Caco-2 (cell line): ENCODE measurements around the gene NHLRC4. TPM values are rescaled to one million over a fixed set of nuclear protein-coding genes. Genes with fewer than 3 reads are reported as not detected.

Experiments
- BruUV-seq: library from RNA; stranded (reverse); fragments of 400-500 nt; replicated peaks from 2 replicates; lab custom pipeline; 2021; lab: Mats Ljungman, UMichigan
- CTCF ChIA-PET: fragments of 300-600 bp; sonication (Branson Sonifier 250); formaldehyde crosslinking; loops from one replicate; lab custom pipeline; 2022; ENCODE audit warnings: antibody characterized with exemption; lab: Charles Lee
- POLR2A ChIA-PET: fragments of 300-600 bp; sonication (Branson Sonifier 250); formaldehyde crosslinking; loops from one replicate; lab custom pipeline; 2022; ENCODE audit warnings: antibody characterized with exemption; lab: Charles Lee
- DNase-seq, 2 experiments: peaks; one replicate each; pipeline versions ENCODE4 v3.0.0 to v3.0.0-alpha.2; 2020 to 2022
- H3K27me3 ChIP-seq: replicated peaks from 2 replicates; pipeline ENCODE4 v1.6.0; 2011; ENCODE audit warnings: low read length; ENCODE audit not compliant: control insufficient read depth, insufficient read depth
- H3K36me3 ChIP-seq: 2 replicates; pipeline ENCODE4 v1.5.1; 2011; ENCODE audit warnings: low read length; ENCODE audit not compliant: control insufficient read depth, insufficient read depth
- H3K4me1 ChIP-seq: fragments of 250-450 bp; sonication (Bioruptor Pico); 2 replicates; pipeline ENCODE4 v1.5.1; 2020; ENCODE audit warnings: mild to moderate bottlenecking
- H3K4me3 ChIP-seq: 2 replicates; pipeline ENCODE4 v1.5.1; 2011; ENCODE audit warnings: low read depth, mild to moderate bottlenecking, control low read depth, low read length
- H3K9me3 ChIP-seq: fragments of 250-450 bp; sonication (Bioruptor Pico); 2 replicates; pipeline ENCODE4 v1.5.1; 2020; ENCODE audit warnings: mild to moderate bottlenecking, moderate library complexity
- H3K27ac Mint-ChIP-seq: one replicate; pipeline ENCODE4 v1.8.0; 2022; ENCODE audit warnings: mixed read lengths; ENCODE audit not compliant: unreplicated experiment
- H3K27me3 Mint-ChIP-seq: one replicate; pipeline ENCODE4 v1.8.0; 2022; ENCODE audit warnings: mixed read lengths; ENCODE audit not compliant: insufficient read depth, unreplicated experiment
- H3K36me3 Mint-ChIP-seq: one replicate; pipeline ENCODE4 v1.8.0; 2022; ENCODE audit warnings: mild to moderate bottlenecking, mixed read lengths; ENCODE audit not compliant: insufficient read depth, unreplicated experiment
- H3K4me1 Mint-ChIP-seq: one replicate; pipeline ENCODE4 v1.8.0; 2022; ENCODE audit warnings: low read depth, mixed read lengths; ENCODE audit not compliant: unreplicated experiment
- H3K4me3 Mint-ChIP-seq: one replicate; pipeline ENCODE4 v1.8.0; 2022; ENCODE audit warnings: mild to moderate bottlenecking, moderate library complexity, mixed read lengths; ENCODE audit not compliant: unreplicated experiment
- H3K9me3 Mint-ChIP-seq: one replicate; pipeline ENCODE4 v1.8.0; 2022; ENCODE audit warnings: mixed read lengths; ENCODE audit not compliant: unreplicated experiment
- intact Hi-C: fragments of 100-400 bp; cut with micrococcal nuclease; formaldehyde crosslinking; loops from one replicate; pipeline ENCODE4 v1.10.0; 2022; ENCODE audit not compliant: unreplicated experiment
- total RNA-seq: library from RNA; stranded (reverse); gene quantifications from 2 replicates; pipeline ENCODE4 v1.2.3, GENCODE V29; 2022
- TF ChIP-seq, protein P1 (sequence below), 2 experiments: fragments of 200-600 bp in 1 of 2; IDR thresholded peaks; 1 replicate in 1 of 2; 2 replicates in 1 of 2; pipeline versions ENCODE4 v1.5.1 to v1.8.0; 2011 to 2022; ENCODE audit warnings: antibody characterized with exemption in 1 of 2, control low read depth in 1 of 2, inconsistent platforms in 1 of 2, low read depth in 1 of 2, low read length in 1 of 2, mild to moderate bottlenecking in 1 of 2, moderate library complexity in 1 of 2; ENCODE audit not compliant: insufficient read depth in 1 of 2, severe bottlenecking in 1 of 2, unreplicated experiment in 1 of 2

Gene NHLRC4
- total RNA-seq, 1 experiment from 2014 or later = not detected

DNA sequence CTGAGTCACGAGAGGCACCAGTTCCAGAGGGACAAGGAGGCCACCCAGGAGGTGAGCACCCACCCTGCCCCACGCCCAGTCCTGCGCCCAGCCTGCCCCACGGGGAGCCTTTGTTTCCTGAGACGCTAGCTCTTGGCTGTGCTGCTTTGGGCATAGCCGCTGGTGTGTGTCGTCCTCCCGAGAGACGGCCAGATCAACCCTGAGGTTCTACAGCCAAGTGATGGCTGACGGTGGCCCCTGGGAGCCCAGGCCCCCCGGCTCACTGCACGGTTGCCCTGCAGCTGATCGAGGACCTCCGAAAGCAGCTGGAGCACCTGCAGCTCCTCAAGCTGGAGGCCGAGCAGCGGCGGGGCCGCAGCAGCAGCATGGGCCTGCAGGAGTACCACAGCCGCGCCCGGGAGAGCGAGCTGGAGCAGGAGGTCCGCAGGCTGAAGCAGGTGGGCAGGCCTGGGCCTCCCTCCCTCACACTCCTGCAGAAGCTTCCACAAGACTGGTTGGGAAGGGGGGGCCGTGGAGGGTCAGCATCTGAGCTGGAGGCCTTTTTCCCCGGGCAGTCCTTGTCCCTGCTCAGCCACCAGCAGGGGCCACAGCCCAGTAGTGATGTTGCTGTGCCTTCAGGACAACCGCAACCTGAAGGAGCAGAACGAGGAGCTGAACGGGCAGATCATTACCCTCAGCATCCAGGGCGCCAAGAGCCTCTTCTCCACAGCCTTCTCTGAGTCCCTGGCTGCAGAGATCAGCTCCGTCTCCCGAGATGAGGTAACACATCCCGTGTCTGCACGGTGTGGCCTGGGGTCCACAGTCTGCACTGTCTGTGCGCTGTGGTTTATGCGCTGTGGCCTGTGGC is 46.7 kb upstream of the NHLRC4 start:
- Mint-ChIP-seq H3K9me3 (no peaks in the 10 kb centered on the region), H3K27ac (no peak overlapping the region), H3K4me1 (no peaks in the 10 kb centered on the region), H3K36me3 (peaks cover 26% of the 10 kb centered on the region), H3K27me3 (no peaks in the 10 kb centered on the region), H3K4me3 (no peak overlapping the region)
- TF ChIP-seq, protein P1, sequence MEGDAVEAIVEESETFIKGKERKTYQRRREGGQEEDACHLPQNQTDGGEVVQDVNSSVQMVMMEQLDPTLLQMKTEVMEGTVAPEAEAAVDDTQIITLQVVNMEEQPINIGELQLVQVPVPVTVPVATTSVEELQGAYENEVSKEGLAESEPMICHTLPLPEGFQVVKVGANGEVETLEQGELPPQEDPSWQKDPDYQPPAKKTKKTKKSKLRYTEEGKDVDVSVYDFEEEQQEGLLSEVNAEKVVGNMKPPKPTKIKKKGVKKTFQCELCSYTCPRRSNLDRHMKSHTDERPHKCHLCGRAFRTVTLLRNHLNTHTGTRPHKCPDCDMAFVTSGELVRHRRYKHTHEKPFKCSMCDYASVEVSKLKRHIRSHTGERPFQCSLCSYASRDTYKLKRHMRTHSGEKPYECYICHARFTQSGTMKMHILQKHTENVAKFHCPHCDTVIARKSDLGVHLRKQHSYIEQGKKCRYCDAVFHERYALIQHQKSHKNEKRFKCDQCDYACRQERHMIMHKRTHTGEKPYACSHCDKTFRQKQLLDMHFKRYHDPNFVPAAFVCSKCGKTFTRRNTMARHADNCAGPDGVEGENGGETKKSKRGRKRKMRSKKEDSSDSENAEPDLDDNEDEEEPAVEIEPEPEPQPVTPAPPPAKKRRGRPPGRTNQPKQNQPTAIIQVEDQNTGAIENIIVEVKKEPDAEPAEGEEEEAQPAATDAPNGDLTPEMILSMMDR (IDR thresholded peaks at IDR 0.05; ENCODE audit: insufficient read depth in 1 of 2, low read depth in 1 of 2, low read length in 1 of 2, severe bottlenecking in 1 of 2, unreplicated experiment in 1 of 2) = no peak
- DNase-seq = no peak
- CTCF ChIA-PET = no interaction called here
- no peak overlapping the region for H3K4me3 ChIP-seq
- no peaks in the 10 kb centered on the region for H3K36me3 ChIP-seq
- POLR2A ChIA-PET = no interaction called here
- no peaks in the 10 kb centered on the region for H3K4me1 ChIP-seq
- H3K9me3 ChIP-seq = no peaks in the 10 kb centered on the region
- no peaks in the 10 kb centered on the region for H3K27me3 ChIP-seq
- intact Hi-C loops = no loop called here
- BruUV-seq = no TSS peak

DNA sequence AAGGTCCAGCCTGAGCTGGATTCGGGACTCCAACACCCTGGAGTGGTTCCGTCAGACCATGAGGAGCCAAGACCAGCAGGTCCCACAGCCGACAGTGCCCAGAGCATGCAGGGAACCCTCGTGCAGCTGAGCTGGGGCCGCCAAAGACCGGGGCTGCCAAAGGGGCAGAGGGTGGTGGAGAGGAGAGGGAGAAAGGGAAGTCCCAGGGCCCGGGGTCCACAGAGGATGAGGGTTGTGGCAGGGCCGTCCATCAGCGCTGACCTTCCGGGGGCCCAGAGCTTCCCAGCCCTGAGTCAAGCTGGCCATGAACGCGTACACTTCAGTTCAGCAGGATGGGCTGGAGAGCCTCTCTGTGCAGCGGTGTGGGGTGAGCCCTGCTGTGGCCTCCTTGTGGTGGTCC is 46.0 kb upstream of the NHLRC4 start:
- TSS peak; percentile 27 for BruUV-seq

DNA sequence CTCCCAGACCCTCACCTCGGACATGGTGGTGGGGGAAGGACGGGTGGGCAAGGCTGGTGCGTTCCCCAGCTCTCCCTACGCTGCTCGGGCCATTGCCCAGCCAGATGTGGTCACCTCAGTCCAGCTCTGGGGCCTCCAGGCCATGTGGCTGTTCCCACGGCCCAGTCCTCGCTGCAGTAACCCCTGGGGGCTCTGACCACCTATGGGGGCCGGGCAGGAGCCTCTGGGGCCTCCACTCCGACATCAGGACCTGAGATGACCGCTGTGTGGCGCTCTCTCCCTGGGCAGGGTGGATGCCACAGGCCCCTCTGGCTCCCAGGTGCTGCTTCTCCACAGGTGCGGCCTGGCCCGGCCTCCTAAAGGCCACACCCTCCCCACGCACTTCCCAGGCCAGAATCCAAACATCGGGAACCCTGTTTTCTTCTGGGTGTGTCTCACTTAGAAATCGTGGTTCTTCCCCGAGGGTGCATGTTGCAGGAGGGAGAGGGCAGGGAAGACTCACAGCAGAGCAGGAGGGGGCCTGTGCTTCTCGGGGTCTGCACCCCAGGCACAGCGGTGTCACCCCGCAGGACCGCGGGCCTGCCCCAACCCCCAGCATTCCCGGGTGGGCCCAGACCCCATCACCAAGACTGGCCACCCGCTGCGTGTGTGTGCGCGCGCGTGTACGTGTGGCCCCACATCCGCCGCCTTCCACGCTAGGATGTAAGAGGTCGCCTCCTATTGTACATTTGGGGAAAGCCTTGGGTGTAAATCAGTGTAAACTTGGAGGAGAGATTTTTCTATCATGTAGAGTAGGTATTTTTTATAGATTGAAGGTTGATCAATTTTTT is 45.2 kb upstream of the NHLRC4 start:
- Mint-ChIP-seq H3K9me3 (no peaks in the 10 kb centered on the region), H3K4me3 (no peak overlapping the region), H3K36me3 (peaks cover 36% of the 10 kb centered on the region), H3K27ac (no peak overlapping the region), H3K27me3 (no peaks in the 10 kb centered on the region), H3K4me1 (no peaks in the 10 kb centered on the region)
- peak in 1 of 2 experiments; percentile 38 for DNase-seq
- H3K27me3 ChIP-seq = no peaks in the 10 kb centered on the region
- TF ChIP-seq, protein P1 (IDR thresholded peaks at IDR 0.05; ENCODE audit: insufficient read depth in 1 of 2, low read depth in 1 of 2, low read length in 1 of 2, severe bottlenecking in 1 of 2, unreplicated experiment in 1 of 2) = peak in 1 of 2 experiments; percentile 31
- 0 out of 2 replicates have a peak, but pooled peaks cover 1% of the 10 kb centered on the region for H3K36me3 ChIP-seq
- peaks cover 9% of the 10 kb centered on the region for H3K4me1 ChIP-seq
- H3K9me3 ChIP-seq = no peaks in the 10 kb centered on the region
- intact Hi-C loops = no loop called here
- H3K4me3 ChIP-seq = no peak overlapping the region
- BruUV-seq = no TSS peak
- CTCF ChIA-PET = no interaction called here
- POLR2A ChIA-PET = no interaction called here

More for the DNA sequence above, 46.0 kb upstream of the NHLRC4 start:
- Histone ChIP-seq H3K4me1 (peaks cover 4% of the 10 kb centered on the region), H3K27me3 (no peaks in the 10 kb centered on the region), H3K36me3 (0 out of 2 replicates have a peak, but pooled peaks cover under 1% of the 10 kb centered on the region), H3K9me3 (no peaks in the 10 kb centered on the region), H3K4me3 (no peak overlapping the region)
- POLR2A ChIA-PET = no interaction called here
- no peaks in the 10 kb centered on the region for H3K4me1 Mint-ChIP-seq
- no peak for DNase-seq
- no peak overlapping the region for H3K27ac Mint-ChIP-seq
- no peaks in the 10 kb centered on the region for H3K27me3 Mint-ChIP-seq
- H3K36me3 Mint-ChIP-seq = peaks cover 34% of the 10 kb centered on the region
- TF ChIP-seq, protein P1 (IDR thresholded peaks at IDR 0.05; ENCODE audit: insufficient read depth in 1 of 2, low read depth in 1 of 2, low read length in 1 of 2, severe bottlenecking in 1 of 2, unreplicated experiment in 1 of 2) = no peak
- no peak overlapping the region for H3K4me3 Mint-ChIP-seq
- CTCF ChIA-PET = no interaction called here
- no peaks in the 10 kb centered on the region for H3K9me3 Mint-ChIP-seq
- intact Hi-C loops = no loop called here
